ENCODE results near the gene TBCE. TPM values are rescaled to one million over a fixed set of nuclear protein-coding genes. Genes with fewer than 3 reads are reported as not detected.

TBCE gene
- polyA plus RNA-seq, 1 experiment, result 16.0 TPM

DNA sequence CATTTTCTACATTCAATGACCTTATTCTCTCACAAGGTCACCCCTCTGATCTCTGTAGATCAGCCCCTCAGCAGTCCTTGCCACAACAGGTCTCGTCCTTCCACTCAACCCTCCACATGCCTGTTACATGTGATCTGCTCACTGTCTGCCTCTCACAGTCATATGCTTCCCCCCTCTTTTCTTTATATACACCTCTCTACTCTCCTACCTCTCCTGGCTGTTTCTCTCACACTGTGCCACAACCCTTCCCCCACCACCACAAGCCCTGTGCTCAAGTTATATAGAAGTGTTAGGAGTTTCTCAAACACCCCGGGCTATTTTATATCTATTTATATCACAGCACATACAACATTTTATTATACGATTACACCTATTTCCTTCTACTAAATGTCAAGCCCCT, 124.4 kb downstream of the TBCE start:
- POLR2A ChIA-PET, result no interaction called here
- CTCF ChIA-PET, result no interaction called here
- DNase-seq (ENCODE audit: low read depth), result no peak
- Histone ChIP-seq H3K4me3 (ENCODE audit: low read depth, low read length) (no peak overlapping the region), H3K27me3 (ENCODE audit: control insufficient read depth, insufficient read depth, low read length) (no peaks in the 10 kb centered on the region), H3K36me3 (ENCODE audit: control insufficient read depth, insufficient read depth, low read length) (peaks cover 6% of the 10 kb centered on the region; the same call in 1 of the 2 replicates)
- TF ChIP-seq, protein P1, sequence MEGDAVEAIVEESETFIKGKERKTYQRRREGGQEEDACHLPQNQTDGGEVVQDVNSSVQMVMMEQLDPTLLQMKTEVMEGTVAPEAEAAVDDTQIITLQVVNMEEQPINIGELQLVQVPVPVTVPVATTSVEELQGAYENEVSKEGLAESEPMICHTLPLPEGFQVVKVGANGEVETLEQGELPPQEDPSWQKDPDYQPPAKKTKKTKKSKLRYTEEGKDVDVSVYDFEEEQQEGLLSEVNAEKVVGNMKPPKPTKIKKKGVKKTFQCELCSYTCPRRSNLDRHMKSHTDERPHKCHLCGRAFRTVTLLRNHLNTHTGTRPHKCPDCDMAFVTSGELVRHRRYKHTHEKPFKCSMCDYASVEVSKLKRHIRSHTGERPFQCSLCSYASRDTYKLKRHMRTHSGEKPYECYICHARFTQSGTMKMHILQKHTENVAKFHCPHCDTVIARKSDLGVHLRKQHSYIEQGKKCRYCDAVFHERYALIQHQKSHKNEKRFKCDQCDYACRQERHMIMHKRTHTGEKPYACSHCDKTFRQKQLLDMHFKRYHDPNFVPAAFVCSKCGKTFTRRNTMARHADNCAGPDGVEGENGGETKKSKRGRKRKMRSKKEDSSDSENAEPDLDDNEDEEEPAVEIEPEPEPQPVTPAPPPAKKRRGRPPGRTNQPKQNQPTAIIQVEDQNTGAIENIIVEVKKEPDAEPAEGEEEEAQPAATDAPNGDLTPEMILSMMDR (IDR thresholded peaks at IDR 0.05; ENCODE audit: insufficient read depth, low read depth, low read length), result no peak

DNA sequence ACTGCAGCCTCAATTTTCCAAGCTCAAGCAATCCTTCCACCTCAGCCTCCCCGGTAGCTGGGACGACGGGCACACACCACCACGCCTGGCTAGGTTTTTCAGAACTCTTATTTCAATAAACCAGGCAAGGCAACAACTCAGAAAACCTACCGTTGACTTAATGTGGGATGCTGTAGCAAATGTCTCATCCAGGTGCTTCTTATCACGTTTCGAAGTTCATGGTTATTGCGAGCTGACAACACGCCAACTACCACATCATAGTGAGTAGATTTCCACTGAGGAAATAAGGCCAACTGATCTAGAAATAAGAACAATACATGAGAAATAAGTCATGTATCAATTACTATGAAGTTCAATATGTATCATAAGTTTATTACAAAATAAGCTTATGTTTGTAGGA, 127.3 kb downstream of the TBCE start:
- Histone ChIP-seq H3K27me3 (ENCODE audit: control insufficient read depth, insufficient read depth, low read length) (no peaks in the 10 kb centered on the region), H3K4me3 (ENCODE audit: low read depth, low read length) (no peak overlapping the region), H3K36me3 (ENCODE audit: control insufficient read depth, insufficient read depth, low read length) (0 out of 2 replicates have a peak, but pooled peaks cover 4% of the 10 kb centered on the region)
- ChIA-PET POLR2A (no interaction called here), CTCF (interaction anchor here (0.8 to 1.0 kb wide), 2 partner anchors 10 kb away, joined by 3 to 5 read pairs; partner anchors contain the start of gene B3GALNT2)
- DNase-seq (ENCODE audit: low read depth), result no peak
- TF ChIP-seq, protein P1 (IDR thresholded peaks at IDR 0.05; ENCODE audit: insufficient read depth, low read depth, low read length), result no peak

DNA sequence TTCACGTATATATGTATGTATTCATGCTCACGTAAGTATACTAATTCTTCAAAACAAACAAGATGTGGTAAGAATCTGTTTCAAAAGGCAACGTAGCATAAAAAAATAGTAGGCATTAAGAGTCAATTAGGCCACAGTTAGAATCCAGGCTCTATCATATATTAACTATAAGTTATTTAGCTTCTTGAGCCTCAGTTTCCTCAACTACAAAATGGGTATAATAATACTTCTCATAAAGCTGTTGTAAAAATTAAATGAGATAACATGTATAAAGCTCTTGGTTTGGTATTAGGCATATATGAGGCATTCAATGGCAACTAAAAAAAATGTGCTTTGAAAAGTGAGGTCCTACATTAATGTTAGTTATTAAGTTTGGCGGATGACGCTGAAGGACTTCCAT, 127.8 kb downstream of the TBCE start:
- H3K4me3 ChIP-seq (ENCODE audit: low read depth, low read length), result no peak overlapping the region
- TF ChIP-seq, protein P1 (IDR thresholded peaks at IDR 0.05; ENCODE audit: insufficient read depth, low read depth, low read length), result no peak
- ChIA-PET CTCF (interaction anchor here (0.8 to 1.0 kb wide), 2 partner anchors 9 to 10 kb away, joined by 3 to 5 read pairs; partner anchors contain the start of gene B3GALNT2), POLR2A (no interaction called here)
- H3K27me3 ChIP-seq (ENCODE audit: control insufficient read depth, insufficient read depth, low read length), result no peaks in the 10 kb centered on the region
- no peak for DNase-seq (ENCODE audit: low read depth)
- H3K36me3 ChIP-seq (ENCODE audit: control insufficient read depth, insufficient read depth, low read length), result 0 out of 2 replicates have a peak, but pooled peaks cover 4% of the 10 kb centered on the region

DNA sequence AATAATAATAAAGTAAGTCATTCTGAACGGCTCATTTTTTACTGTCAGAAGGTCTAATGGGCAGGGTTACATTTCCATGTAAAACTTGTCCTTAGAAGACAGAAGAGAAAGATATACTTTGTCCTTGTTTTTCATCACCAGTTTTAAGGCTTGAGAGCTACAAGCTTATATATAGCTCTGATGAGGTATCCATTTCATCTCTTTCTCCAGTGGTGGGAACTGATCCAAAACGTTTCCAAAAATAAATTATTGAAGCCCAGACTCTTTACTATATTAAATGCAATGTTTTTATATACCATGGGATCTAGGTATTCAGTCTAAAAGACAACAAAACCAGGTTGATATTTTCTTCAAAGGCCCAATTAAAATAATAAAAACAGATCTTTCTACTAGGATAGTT, 128.3 kb downstream of the TBCE start:
- TF ChIP-seq, protein P1 (IDR thresholded peaks at IDR 0.05; ENCODE audit: insufficient read depth, low read depth, low read length), result no peak
- ChIA-PET POLR2A (no interaction called here), CTCF (interaction anchor here (1.0 kb wide), 1 partner anchor 9 kb away, joined by 3 read pairs; no protein-coding TSS in a partner anchor)
- Histone ChIP-seq H3K4me3 (ENCODE audit: low read depth, low read length) (no peak overlapping the region), H3K27me3 (ENCODE audit: control insufficient read depth, insufficient read depth, low read length) (no peaks in the 10 kb centered on the region), H3K36me3 (ENCODE audit: control insufficient read depth, insufficient read depth, low read length) (0 out of 2 replicates have a peak, but pooled peaks cover 4% of the 10 kb centered on the region)
- DNase-seq (ENCODE audit: low read depth), result no peak

DNA sequence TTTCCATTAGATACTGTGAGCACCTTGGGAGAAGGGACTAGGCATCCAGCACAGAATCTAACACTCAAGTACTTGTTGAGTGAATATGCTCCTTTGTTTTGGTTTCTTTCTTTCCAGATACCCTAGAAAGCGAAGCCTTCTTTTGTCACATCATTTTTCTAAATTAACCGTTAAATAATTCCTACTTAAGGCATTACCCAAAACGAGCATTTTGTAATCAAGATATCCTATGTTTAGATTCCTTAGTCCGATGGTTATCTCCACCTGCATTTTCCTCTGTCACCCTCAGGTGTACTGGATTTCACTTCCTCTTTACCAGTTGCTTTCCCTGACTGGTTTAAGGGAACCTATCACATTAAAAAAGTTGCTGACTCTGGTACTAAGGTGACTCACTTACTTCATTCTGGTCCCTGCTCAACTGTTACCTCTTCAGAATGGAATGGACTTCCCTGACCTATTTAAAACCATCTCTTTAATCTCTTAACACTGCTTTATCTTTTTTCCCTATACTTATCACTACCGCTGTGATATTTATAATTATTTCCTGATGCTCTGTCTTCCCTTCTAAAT, 133.8 kb downstream of the TBCE start:
- H3K27me3 ChIP-seq (ENCODE audit: control insufficient read depth, insufficient read depth, low read length), result no peaks in the 10 kb centered on the region
- H3K4me3 ChIP-seq (ENCODE audit: low read depth, low read length), result no peak overlapping the region
- no peaks in the 10 kb centered on the region for H3K36me3 ChIP-seq (ENCODE audit: control insufficient read depth, insufficient read depth, low read length)
- TF ChIP-seq, protein P1 (IDR thresholded peaks at IDR 0.05; ENCODE audit: insufficient read depth, low read depth, low read length), result no peak
- no peak for DNase-seq (ENCODE audit: low read depth)
- ChIA-PET CTCF (no interaction called here), POLR2A (no interaction called here)

Small RNA genes lying within 50 kb of the gene (small RNA-seq; reads per million reads assigned to genes)
- not detected for gene AL391994.1 (ENCODE audit: insufficient read length, low read depth, low replicate concordance)
- gene RPS21P1 (ENCODE audit: insufficient read length, low read depth, low replicate concordance), result not detected

Other genes starting within 250 kb of the TBCE start
- gene TOMM20, start 238.6 kb upstream of the TBCE start, polyA plus RNA-seq (2011; rRNA removed), result 53.7 and 56.8 TPM in 2 replicates
- 24.4 and 34.0 TPM in 2 replicates for gene RBM34, start 206.2 kb upstream of the TBCE start, polyA plus RNA-seq (2011; rRNA removed)
- gene ARID4B, start 39.2 kb upstream of the TBCE start, polyA plus RNA-seq (2011; rRNA removed), result 3.1 and 8.0 TPM in 2 replicates
- 18.8 and 37.3 TPM in 2 replicates for gene GGPS1, start 38.9 kb upstream of the TBCE start, polyA plus RNA-seq (2011; rRNA removed)
- gene B3GALNT2, start 137.0 kb downstream of the TBCE start, polyA plus RNA-seq (2011; rRNA removed), result 17.4 and 25.9 TPM in 2 replicates

Measured in BJ (cell line).